ENCODE data around the gene MRGPRE. TPM values are rescaled to one million over a fixed set of nuclear protein-coding genes. Genes with fewer than 3 reads are reported as not detected.

MRGPRE gene
- total RNA-seq, 1 experiment from 2014 or later, result not detected

DNA sequence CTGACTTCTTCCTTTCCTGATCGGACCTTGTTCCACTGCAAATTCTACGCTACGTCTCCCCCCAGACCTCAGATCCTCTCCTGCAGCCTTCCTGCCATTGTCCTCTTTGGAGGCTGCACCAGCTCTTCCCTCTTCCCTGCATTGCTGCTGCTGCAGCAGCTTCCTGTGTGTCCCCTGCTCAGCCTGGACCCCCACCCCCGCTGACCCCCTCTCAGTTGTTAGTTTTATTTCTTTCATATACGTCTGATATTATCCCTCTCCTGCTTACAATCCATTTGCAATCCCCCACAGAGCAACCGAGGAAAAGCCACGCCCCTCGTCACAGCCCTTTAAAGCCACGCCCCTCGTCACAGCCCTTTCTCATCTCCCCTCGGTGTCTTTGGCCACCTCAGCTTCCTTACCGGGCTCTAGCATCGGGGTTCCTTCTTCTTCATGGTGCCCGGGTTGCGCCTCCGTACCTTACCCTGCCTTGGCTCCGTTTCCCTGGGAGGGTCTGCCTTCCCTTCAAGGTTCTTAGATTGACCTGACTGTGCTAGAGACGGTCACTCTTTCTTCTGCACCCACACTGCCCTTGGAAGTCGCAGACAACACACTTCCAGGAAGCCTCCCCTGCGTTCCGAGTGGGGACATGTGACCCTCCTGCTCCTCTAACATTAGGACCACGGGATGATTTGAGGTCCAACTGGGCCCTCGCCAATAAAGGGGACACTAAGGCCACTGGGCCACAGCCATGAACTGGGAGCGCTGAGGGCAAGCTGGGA lies 18.4 kb downstream of the MRGPRE start:
- Histone ChIP-seq H4K20me1 (ENCODE audit: insufficient read depth, low read depth, low read length) (no peaks in the 10 kb centered on the region), H3K4me3 (ENCODE audit: low read length) (no peak overlapping the region), H3K4me2 (ENCODE audit: low read depth, low read length, poor library complexity, severe bottlenecking) (no peak overlapping the region), H3K4me1 (ENCODE audit: low read length) (no peaks in the 10 kb centered on the region), H3K9me3 (ENCODE audit: low read length) (no peaks in the 10 kb centered on the region), H3K9ac (ENCODE audit: low read length) (no peak overlapping the region), H3K27me3 (ENCODE audit: low read length) (no peaks in the 10 kb centered on the region; the same call in 1 of the 2 replicates), H3K9me2 (replicated peaks; ENCODE audit: insufficient read depth, low read length) (no peaks in the 10 kb centered on the region), H2AFZ (ENCODE audit: low read length) (no peak overlapping the region), H3K27ac (ENCODE audit: low read length) (no peak overlapping the region), H3K36me3 (ENCODE audit: insufficient read depth, low read length) (no peaks in the 10 kb centered on the region), H3K79me2 (ENCODE audit: low read length) (no peaks in the 10 kb centered on the region)
- no peak for DNase-seq

DNA sequence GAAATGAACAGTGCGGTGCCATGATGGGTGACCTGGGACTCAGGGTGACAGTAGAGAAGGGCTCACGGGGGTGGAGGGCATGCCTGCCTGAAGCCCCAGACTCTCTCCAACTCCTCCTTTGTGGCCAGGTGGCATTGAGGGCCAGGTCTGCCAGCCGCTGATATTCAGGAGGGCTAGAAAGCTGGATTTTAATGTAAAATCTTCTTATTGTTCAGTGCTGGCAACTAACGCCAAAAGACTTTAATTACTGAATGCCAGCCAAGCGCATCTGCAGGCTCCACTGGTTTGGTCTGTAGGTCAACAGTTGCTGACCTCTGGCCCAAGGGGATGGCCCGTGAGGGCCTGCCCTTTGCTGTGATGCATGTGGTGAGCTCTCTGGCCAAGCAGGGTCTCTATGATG lies 23.9 kb downstream of the MRGPRE start:
- Histone ChIP-seq H3K9me3 (ENCODE audit: low read length) (no peaks in the 10 kb centered on the region), H4K20me1 (ENCODE audit: insufficient read depth, low read depth, low read length) (no peaks in the 10 kb centered on the region), H3K9me2 (replicated peaks; ENCODE audit: insufficient read depth, low read length) (no peaks in the 10 kb centered on the region), H3K4me3 (ENCODE audit: low read length) (no peak overlapping the region), H3K79me2 (ENCODE audit: low read length) (no peaks in the 10 kb centered on the region), H3K4me1 (ENCODE audit: low read length) (no peaks in the 10 kb centered on the region), H3K4me2 (ENCODE audit: low read depth, low read length, poor library complexity, severe bottlenecking) (no peak overlapping the region), H2AFZ (ENCODE audit: low read length) (no peak overlapping the region), H3K27me3 (ENCODE audit: low read length) (no peaks in the 10 kb centered on the region; the same call in 1 of the 2 replicates), H3K9ac (ENCODE audit: low read length) (no peak overlapping the region), H3K36me3 (ENCODE audit: insufficient read depth, low read length) (no peaks in the 10 kb centered on the region), H3K27ac (ENCODE audit: low read length) (no peak overlapping the region)
- DNase-seq, result no peak

DNA sequence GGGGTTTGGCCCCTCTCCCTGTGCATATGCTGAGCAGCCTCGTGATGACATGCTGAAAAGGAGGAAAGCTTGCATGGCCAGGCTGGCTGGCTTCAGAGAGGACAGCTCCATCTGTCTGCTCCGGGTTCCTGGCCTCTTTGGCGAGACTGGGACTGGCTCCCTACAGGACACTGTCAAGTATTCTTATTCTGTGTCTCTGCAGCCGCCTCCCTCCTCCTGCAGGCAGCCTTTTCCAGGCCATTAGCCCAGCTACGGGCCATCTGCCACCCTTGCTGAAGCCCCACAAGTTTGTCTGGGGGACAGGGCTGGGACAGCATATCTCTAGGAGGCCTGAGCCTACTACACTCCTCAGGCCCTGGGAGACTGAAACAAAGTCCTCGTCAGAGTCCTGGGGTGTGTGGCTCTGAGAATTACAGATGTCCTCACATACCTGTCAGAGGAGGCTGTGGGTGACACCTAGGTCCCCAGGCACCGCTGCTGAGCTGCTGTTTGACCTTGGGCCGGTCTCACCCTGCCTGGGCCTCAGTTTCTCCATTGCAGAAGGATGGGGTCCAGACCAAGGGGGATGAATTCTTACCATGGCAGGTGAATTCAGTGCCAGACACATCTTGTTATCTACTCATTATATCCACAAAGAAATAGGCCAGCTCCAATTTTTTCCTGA lies 24.6 kb downstream of the MRGPRE start:
- no peak overlapping the region for H2AFZ ChIP-seq (ENCODE audit: low read length)
- no peak overlapping the region for H3K4me3 ChIP-seq (ENCODE audit: low read length)
- H3K9me3 ChIP-seq (ENCODE audit: low read length), result no peaks in the 10 kb centered on the region
- no peak overlapping the region for H3K9ac ChIP-seq (ENCODE audit: low read length)
- H4K20me1 ChIP-seq (ENCODE audit: insufficient read depth, low read depth, low read length), result no peaks in the 10 kb centered on the region
- no peaks in the 10 kb centered on the region for H3K9me2 ChIP-seq (replicated peaks; ENCODE audit: insufficient read depth, low read length)
- H3K27ac ChIP-seq (ENCODE audit: low read length), result no peak overlapping the region
- H3K36me3 ChIP-seq (ENCODE audit: insufficient read depth, low read length), result no peaks in the 10 kb centered on the region
- H3K4me2 ChIP-seq (ENCODE audit: low read depth, low read length, poor library complexity, severe bottlenecking), result no peak overlapping the region
- H3K79me2 ChIP-seq (ENCODE audit: low read length), result no peaks in the 10 kb centered on the region
- H3K4me1 ChIP-seq (ENCODE audit: low read length), result no peaks in the 10 kb centered on the region
- H3K27me3 ChIP-seq (ENCODE audit: low read length), result no peaks in the 10 kb centered on the region; the same call in 1 of the 2 replicates
- DNase-seq, result no peak

DNA sequence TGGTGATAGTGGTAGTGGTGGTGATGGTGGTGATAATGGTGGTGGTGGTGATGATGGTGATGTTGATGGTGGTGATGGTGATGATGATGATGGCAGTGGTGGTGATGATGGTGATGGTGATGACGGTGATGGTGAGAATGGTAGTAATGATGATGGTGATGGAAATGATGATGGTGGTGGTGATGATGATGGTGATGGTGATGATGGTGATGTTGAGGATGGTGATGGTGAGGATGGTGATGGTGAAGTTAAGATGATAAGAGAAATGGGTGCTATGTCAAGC lies 25.4 kb downstream of the MRGPRE start:
- H4K20me1 ChIP-seq (ENCODE audit: insufficient read depth, low read depth, low read length), result no peaks in the 10 kb centered on the region
- no peak overlapping the region for H3K27ac ChIP-seq (ENCODE audit: low read length)
- no peaks in the 10 kb centered on the region for H3K79me2 ChIP-seq (ENCODE audit: low read length)
- H2AFZ ChIP-seq (ENCODE audit: low read length), result no peak overlapping the region
- no peaks in the 10 kb centered on the region for H3K9me3 ChIP-seq (ENCODE audit: low read length)
- no peak overlapping the region for H3K9ac ChIP-seq (ENCODE audit: low read length)
- no peak overlapping the region for H3K4me3 ChIP-seq (ENCODE audit: low read length)
- no peaks in the 10 kb centered on the region for H3K9me2 ChIP-seq (replicated peaks; ENCODE audit: insufficient read depth, low read length)
- H3K36me3 ChIP-seq (ENCODE audit: insufficient read depth, low read length), result no peaks in the 10 kb centered on the region
- no peak for DNase-seq
- H3K4me1 ChIP-seq (ENCODE audit: low read length), result no peaks in the 10 kb centered on the region
- H3K4me2 ChIP-seq (ENCODE audit: low read depth, low read length, poor library complexity, severe bottlenecking), result no peak overlapping the region
- no peaks in the 10 kb centered on the region; the same call in 1 of the 2 replicates for H3K27me3 ChIP-seq (ENCODE audit: low read length)

DNA sequence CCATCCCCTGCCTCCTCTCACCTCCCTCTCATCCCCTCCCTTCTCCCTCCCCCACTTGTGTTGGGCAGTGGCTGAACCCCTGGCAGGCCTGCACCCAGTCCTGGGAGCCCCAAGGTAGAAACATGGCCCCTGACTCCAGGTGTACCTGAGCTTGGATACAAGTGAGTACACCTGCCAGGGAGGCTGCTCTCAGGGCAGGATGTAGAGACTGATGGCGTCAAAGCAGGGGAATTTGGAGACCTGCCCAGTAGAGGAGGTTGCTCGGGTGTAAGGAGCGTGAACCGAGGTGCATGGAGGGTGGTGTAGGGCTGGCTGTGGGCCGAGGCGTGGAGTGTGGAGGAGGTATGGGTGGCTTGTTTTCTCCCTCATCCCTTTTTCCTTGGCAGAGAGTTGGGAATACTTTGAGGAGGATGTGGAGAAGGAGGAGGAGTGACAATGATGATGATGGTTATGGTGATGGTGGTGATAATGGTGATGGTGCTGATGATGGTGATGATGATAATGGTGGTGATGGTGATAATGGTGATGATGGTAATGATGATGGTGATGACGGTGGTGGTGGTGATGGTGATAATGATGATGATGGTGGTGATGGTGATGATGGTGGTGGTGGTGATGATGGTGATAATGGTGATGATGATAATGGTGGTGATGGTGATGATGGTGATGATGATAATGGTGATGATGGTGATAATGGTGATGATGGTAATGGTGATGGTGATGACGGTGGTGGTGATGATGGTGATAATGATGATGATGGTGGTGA lies 25.9 kb downstream of the MRGPRE start:
- no peaks in the 10 kb centered on the region for H3K9me3 ChIP-seq (ENCODE audit: low read length)
- H3K36me3 ChIP-seq (ENCODE audit: insufficient read depth, low read length), result no peaks in the 10 kb centered on the region
- H3K4me3 ChIP-seq (ENCODE audit: low read length), result no peak overlapping the region
- H3K9me2 ChIP-seq (replicated peaks; ENCODE audit: insufficient read depth, low read length), result no peaks in the 10 kb centered on the region
- no peaks in the 10 kb centered on the region for H4K20me1 ChIP-seq (ENCODE audit: insufficient read depth, low read depth, low read length)
- H3K9ac ChIP-seq (ENCODE audit: low read length), result no peak overlapping the region
- no peaks in the 10 kb centered on the region for H3K4me1 ChIP-seq (ENCODE audit: low read length)
- H3K27ac ChIP-seq (ENCODE audit: low read length), result no peak overlapping the region
- no peaks in the 10 kb centered on the region for H3K79me2 ChIP-seq (ENCODE audit: low read length)
- H2AFZ ChIP-seq (ENCODE audit: low read length), result no peak overlapping the region
- no peak for DNase-seq
- H3K27me3 ChIP-seq (ENCODE audit: low read length), result no peaks in the 10 kb centered on the region; the same call in 1 of the 2 replicates
- no peak overlapping the region for H3K4me2 ChIP-seq (ENCODE audit: low read depth, low read length, poor library complexity, severe bottlenecking)

DNA sequence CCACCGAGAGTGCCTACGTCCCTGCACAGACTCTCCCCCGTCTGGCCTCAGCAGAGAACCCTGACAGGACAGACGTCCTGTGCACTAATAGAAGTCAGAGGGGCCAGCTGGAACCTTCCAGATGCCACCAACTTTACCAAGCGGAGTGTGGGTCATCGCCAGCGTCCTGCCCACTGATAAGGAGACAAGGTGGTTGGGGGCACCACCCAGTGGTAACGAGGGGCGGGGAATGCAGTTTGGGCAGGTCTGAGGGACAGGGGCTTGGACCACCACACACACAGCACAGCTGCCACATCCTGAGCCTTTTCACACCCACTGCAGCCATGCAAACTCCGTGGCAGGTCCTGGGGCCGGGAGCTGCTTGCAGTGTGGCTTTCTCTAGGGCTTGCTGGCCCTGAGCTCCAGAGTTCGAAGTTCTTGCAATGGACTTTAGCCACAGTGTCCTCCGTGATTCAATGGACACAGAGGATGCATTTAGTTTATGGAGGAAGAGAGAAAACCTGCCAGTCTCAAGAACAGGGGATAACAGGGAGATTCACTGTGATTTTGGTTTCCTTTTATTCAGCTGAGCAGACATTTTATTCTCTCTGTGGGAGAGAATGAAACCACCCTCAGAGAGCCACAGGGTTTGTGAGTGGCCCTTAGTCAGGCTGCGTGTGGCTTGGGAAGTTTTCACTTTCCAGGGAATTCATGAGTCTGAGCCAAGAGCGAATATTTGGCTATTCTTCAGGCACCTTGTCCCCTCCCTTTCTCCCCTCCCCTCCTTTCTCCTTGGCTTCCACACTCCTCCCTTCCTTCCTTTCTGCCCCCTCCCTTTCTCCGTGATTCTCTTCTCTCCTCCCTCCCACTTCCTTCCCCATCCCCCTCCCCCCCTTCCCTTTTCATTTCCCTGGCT lies 26.7 kb downstream of the MRGPRE start:
- no peaks in the 10 kb centered on the region for H3K4me1 ChIP-seq (ENCODE audit: low read length)

DNA sequence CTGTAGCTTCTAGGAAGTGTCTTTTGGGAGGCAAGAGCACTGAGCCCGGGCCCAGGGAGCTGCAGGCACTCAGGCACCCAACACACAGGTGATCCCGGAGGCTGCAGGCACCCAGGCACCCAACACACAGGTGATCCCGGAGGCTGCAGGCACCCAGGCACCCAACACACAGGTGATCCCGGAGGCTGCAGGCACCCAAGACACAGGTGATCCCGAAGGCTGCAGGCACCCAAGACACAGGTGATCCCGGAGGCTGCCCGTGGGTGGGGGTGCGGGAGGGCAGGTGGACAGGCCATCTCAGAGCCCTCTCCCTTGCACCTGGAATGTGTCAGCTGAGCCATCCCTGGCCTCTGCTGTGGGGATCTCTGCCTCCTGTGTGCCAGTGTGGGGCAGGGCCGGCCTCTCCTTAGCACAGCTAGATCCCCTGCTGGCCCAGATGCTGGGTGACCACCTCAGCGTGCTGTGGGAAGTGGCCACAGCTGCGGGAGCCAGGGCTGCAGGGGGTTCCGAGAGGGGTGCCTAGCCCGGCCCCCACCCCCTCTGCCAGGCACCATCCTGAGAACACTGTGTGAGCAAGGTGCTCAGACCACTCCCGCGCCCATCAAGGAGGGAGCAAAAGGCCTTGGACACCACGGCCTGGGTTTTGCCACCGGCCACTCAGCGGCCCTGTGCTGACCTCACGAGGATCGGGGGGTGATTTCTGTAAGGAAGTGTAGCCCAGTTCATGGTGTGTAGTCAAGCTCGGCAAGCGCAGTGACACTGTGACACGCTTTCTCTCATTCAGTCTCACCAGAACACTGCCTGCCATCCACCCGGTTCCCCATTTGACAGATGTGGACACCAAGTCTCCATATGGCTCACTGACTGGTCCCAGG lies 27.8 kb downstream of the MRGPRE start:
- H3K9me2 ChIP-seq (replicated peaks; ENCODE audit: insufficient read depth, low read length), result no peaks in the 10 kb centered on the region
- H3K27ac ChIP-seq (ENCODE audit: low read length), result no peak overlapping the region
- no peaks in the 10 kb centered on the region for H3K4me1 ChIP-seq (ENCODE audit: low read length)
- no peaks in the 10 kb centered on the region for H3K27me3 ChIP-seq (ENCODE audit: low read length)
- no peak for DNase-seq
- no peak overlapping the region for H2AFZ ChIP-seq (ENCODE audit: low read length)
- H4K20me1 ChIP-seq (ENCODE audit: insufficient read depth, low read depth, low read length), result no peaks in the 10 kb centered on the region
- no peaks in the 10 kb centered on the region for H3K9me3 ChIP-seq (ENCODE audit: low read length)
- H3K9ac ChIP-seq (ENCODE audit: low read length), result no peak overlapping the region
- H3K4me2 ChIP-seq (ENCODE audit: low read depth, low read length, poor library complexity, severe bottlenecking), result no peak overlapping the region
- H3K36me3 ChIP-seq (ENCODE audit: insufficient read depth, low read length), result no peaks in the 10 kb centered on the region
- no peak overlapping the region for H3K4me3 ChIP-seq (ENCODE audit: low read length)
- no peaks in the 10 kb centered on the region for H3K79me2 ChIP-seq (ENCODE audit: low read length)

More for the DNA sequence above, 26.7 kb downstream of the MRGPRE start:
- no peak for DNase-seq
- H3K9me2 ChIP-seq (replicated peaks; ENCODE audit: insufficient read depth, low read length), result no peaks in the 10 kb centered on the region
- no peak overlapping the region for H3K9ac ChIP-seq (ENCODE audit: low read length)
- H3K9me3 ChIP-seq (ENCODE audit: low read length), result no peaks in the 10 kb centered on the region
- no peaks in the 10 kb centered on the region for H4K20me1 ChIP-seq (ENCODE audit: insufficient read depth, low read depth, low read length)
- no peak overlapping the region for H2AFZ ChIP-seq (ENCODE audit: low read length)
- H3K27me3 ChIP-seq (ENCODE audit: low read length), result no peaks in the 10 kb centered on the region; the same call in 1 of the 2 replicates
- H3K4me2 ChIP-seq (ENCODE audit: low read depth, low read length, poor library complexity, severe bottlenecking), result no peak overlapping the region
- no peak overlapping the region for H3K27ac ChIP-seq (ENCODE audit: low read length)
- no peak overlapping the region for H3K4me3 ChIP-seq (ENCODE audit: low read length)
- no peaks in the 10 kb centered on the region for H3K36me3 ChIP-seq (ENCODE audit: insufficient read depth, low read length)
- no peaks in the 10 kb centered on the region for H3K79me2 ChIP-seq (ENCODE audit: low read length)

Measured in Karpas-422 (cell line).